Stimulated activated CD8-positive, alpha-beta memory T cell treated with anti-CD3 and anti-CD28 coated beads, Interleukin-7, amount 100 ng/mL, for 24 hours (primary cell): ENCODE measurements around the gene FOXJ3.

Experiments
- DNase-seq: peaks from one replicate; pipeline ENCODE4 v3.0.0-alpha.2; 2020; ENCODE audit warnings: low read depth

The FOXJ3 gene

GRCh38 chr1:42311138-42311537, 23.9 kb downstream of the FOXJ3 start:
- DNase-seq = no peak

- no peak for DNase-seq
These were observed 28.1 kb downstream of the FOXJ3 start for GRCh38 chr1:42306977-42307376.

- DNase-seq = no peak
These were observed 29.4 kb downstream of the FOXJ3 start for GRCh38 chr1:42305639-42306038.

- DNase-seq = no peak
These were observed 33.0 kb downstream of the FOXJ3 start for GRCh38 chr1:42302034-42302433.

GRCh38 chr1:42298520-42298919, 36.5 kb downstream of the FOXJ3 start:
- DNase-seq = no peak

- DNase-seq = no peak
These were observed 39.2 kb downstream of the FOXJ3 start for GRCh38 chr1:42295816-42296215.

- DNase-seq = no peak
These were observed 44.9 kb downstream of the FOXJ3 start for GRCh38 chr1:42290130-42290529.

GRCh38 chr1:42288311-42288985, 46.6 kb downstream of the FOXJ3 start:
- DNase-seq = no peak

- DNase-seq = no peak
These were observed 52.0 kb downstream of the FOXJ3 start for GRCh38 chr1:42282867-42283583.

- DNase-seq = no peak
These were observed 52.9 kb downstream of the FOXJ3 start for GRCh38 chr1:42282024-42282579.

- DNase-seq = no peak
These were observed 54.2 kb downstream of the FOXJ3 start for GRCh38 chr1:42280821-42281220.

- no peak for DNase-seq
These were observed 56.0 kb downstream of the FOXJ3 start for GRCh38 chr1:42279055-42279454.

- DNase-seq = no peak
These were observed 62.1 kb downstream of the FOXJ3 start for GRCh38 chr1:42272920-42273319.

GRCh38 chr1:42267904-42268303, 67.1 kb downstream of the FOXJ3 start:
- no peak for DNase-seq

GRCh38 chr1:42266253-42267135, 68.5 kb downstream of the FOXJ3 start:
- DNase-seq = no peak

GRCh38 chr1:42264511-42265190, 70.4 kb downstream of the FOXJ3 start:
- DNase-seq = no peak

GRCh38 chr1:42263019-42263418, 72.0 kb downstream of the FOXJ3 start:
- no peak for DNase-seq

GRCh38 chr1:42260376-42261070, 74.5 kb downstream of the FOXJ3 start:
- no peak for DNase-seq

- DNase-seq = no peak
These were observed 75.3 kb downstream of the FOXJ3 start for GRCh38 chr1:42259739-42260064.

- no peak for DNase-seq
These were observed 75.8 kb downstream of the FOXJ3 start for GRCh38 chr1:42259059-42259738.

- DNase-seq = no peak
These were observed 76.8 kb downstream of the FOXJ3 start for GRCh38 chr1:42258218-42258617.
